HepG2 (cell line): Measurements from ENCODE around the gene PRELID2. TPM values are rescaled to one million over a fixed set of nuclear protein-coding genes. Genes with fewer than 3 reads are reported as not detected.

ENCODE experiments used
- ATAC-seq: fragments of 200-7000 bp; cut with Tn5 transposase; 3 replicates; pipeline ENCODE4 v1.9.1; 2020; ENCODE audit warnings: mild to moderate bottlenecking, moderate library complexity
- BruUV-seq: library from RNA; stranded (reverse); fragments of 400-500 nt; replicated peaks from 2 replicates; lab custom pipeline; 2021; lab: Mats Ljungman, UMichigan
- CTCF ChIA-PET: fragments of 300-600 bp; formaldehyde crosslinking; extraction: SDS; loops from one replicate; lab custom pipeline; 2021; ENCODE audit warnings: low total read pairs, inconsistent platforms, low intra/inter-chr PET ratio; lab: Yijun Ruan, JAX
- POLR2A ChIA-PET: fragments of 350-600 bp; sonication (Branson Sonifier 250); formaldehyde crosslinking; loops from one replicate; lab custom pipeline; 2020; ENCODE audit warnings: antibody characterized with exemption, inconsistent platforms; lab: Yijun Ruan, JAX
- DNase-seq: peaks from one replicate; pipeline ENCODE4 v3.0.0-alpha.2; 2015; ENCODE audit warnings: low spot score
- FAIRE-seq: peaks from 3 replicates; lab custom pipeline; 2011; peaks lifted over from hg19 to GRCh38; lab: Jason Lieb, UNC
- H2AFZ ChIP-seq: one replicate; pipeline ENCODE4 v1.6.1; 2011; ENCODE audit warnings: low read length, inconsistent platforms
- H3K27ac ChIP-seq: fragments of 300-600 bp; 3 replicates; pipeline ENCODE4 v1.8.0; 2011; ENCODE audit warnings: mixed run types, mild to moderate bottlenecking, mixed read lengths, low read length, inconsistent platforms; ENCODE audit not compliant: insufficient read depth; ENCODE audit errors: extremely low read length
- H3K27me3 ChIP-seq, 2 experiments: fragments of 200-600 bp in 1 of 2; 2 replicates in 1 of 2; 3 replicates in 1 of 2; pipeline versions ENCODE4 v1.6.0 to v1.8.0; 2011; ENCODE audit warnings: low read length in 2 of 2, mild to moderate bottlenecking in 2 of 2, moderate library complexity in 2 of 2, inconsistent platforms in 1 of 2; ENCODE audit not compliant: insufficient read depth in 2 of 2, control insufficient read depth in 1 of 2
- H3K36me3 ChIP-seq, 2 experiments: fragments of 200-600 bp in 1 of 2; replicated peaks in 1 of 2; 2 replicates in 1 of 2; 3 replicates in 1 of 2; pipeline versions ENCODE4 v1.5.1 to v1.8.0; 2011; ENCODE audit warnings: low read length in 2 of 2, inconsistent platforms in 1 of 2; ENCODE audit not compliant: insufficient read depth in 2 of 2, control insufficient read depth in 1 of 2
- H3K4me1 ChIP-seq: 2 replicates; pipeline ENCODE4 v1.5.1; 2012; ENCODE audit warnings: low read length, inconsistent platforms; ENCODE audit not compliant: insufficient read depth
- H3K4me2 ChIP-seq: 2 replicates; pipeline ENCODE4 v1.6.0; 2011; ENCODE audit warnings: low read depth, low read length, inconsistent platforms
- H3K4me3 ChIP-seq, 3 experiments: fragments of 200-600 bp in 1 of 3; sonication (generic), shearing (Covaris generic) in 1 of 3; replicated peaks in 1 of 3; 2 replicates each; pipeline ENCODE4 v1.5.1; 2011 to 2016; ENCODE audit warnings: low read length in 3 of 3, inconsistent platforms in 2 of 3, low read depth in 2 of 3, mild to moderate bottlenecking in 2 of 3, control low read depth in 1 of 3, mixed read lengths in 1 of 3; ENCODE audit not compliant: insufficient read depth in 1 of 3
- H3K79me2 ChIP-seq: one replicate; pipeline ENCODE4 v1.6.1; 2011; ENCODE audit warnings: low read length, inconsistent platforms; ENCODE audit not compliant: insufficient read depth
- H3K9ac ChIP-seq: 2 replicates; pipeline ENCODE4 v1.6.0; 2011; ENCODE audit warnings: mild to moderate bottlenecking, low read depth, low read length, inconsistent platforms; ENCODE audit not compliant: insufficient read depth
- H3K9me3 ChIP-seq: 2 replicates; pipeline ENCODE4 v1.5.1; 2012; ENCODE audit warnings: mild to moderate bottlenecking, low read length
- H4K20me1 ChIP-seq: 2 replicates; pipeline ENCODE4 v1.6.0; 2011; ENCODE audit warnings: inconsistent platforms, mild to moderate bottlenecking, low read length, moderate library complexity; ENCODE audit not compliant: insufficient read depth
- CCDC6 ChIP-seq: sonication (generic); formaldehyde crosslinking; IDR thresholded peaks from 2 replicates; pipeline ENCODE4 v1.8.1; 2022; ENCODE audit warnings: mild to moderate bottlenecking, missing genetic modification reagents, moderate library complexity
- CREB1 ChIP-seq, 2 experiments: fragments of 450-650 bp in 1 of 2; IDR thresholded peaks; 2 replicates each; pipeline ENCODE4 v1.6.1; 2016 to 2017; ENCODE audit warnings: control low read depth in 1 of 2, mild to moderate bottlenecking in 1 of 2, missing compliant biosample characterization in 1 of 2, missing genetic modification characterization in 1 of 2
- ELF3 ChIP-seq: IDR thresholded peaks from 2 replicates; pipeline ENCODE4 v1.6.1; 2016; ENCODE audit warnings: missing genetic modification reagents, missing compliant biosample characterization
- PPARG ChIP-seq: conservative IDR thresholded peaks from 2 replicates; pipeline ENCODE4 v1.6.1; 2016; ENCODE audit warnings: missing biosample characterization, missing genetic modification reagents
- SMAD9 ChIP-seq: sonication (generic); formaldehyde crosslinking; IDR thresholded peaks from 2 replicates; pipeline ENCODE4 v1.5.1; 2020; ENCODE audit warnings: mild to moderate bottlenecking, missing genetic modification reagents
- SMC3 ChIP-seq: IDR thresholded peaks from 2 replicates; pipeline ENCODE4 v1.6.1; 2011; ENCODE audit warnings: low read length, improper control_type of control experiment
- SNAI1 ChIP-seq: sonication (generic); formaldehyde crosslinking; IDR thresholded peaks from 2 replicates; pipeline ENCODE4 v1.5.0; 2020; ENCODE audit warnings: mild to moderate bottlenecking, missing genetic modification reagents, borderline replicate concordance
- ZNF124 ChIP-seq: sonication (generic); formaldehyde crosslinking; IDR thresholded peaks from 2 replicates; pipeline ENCODE4 v1.4.0; 2020; ENCODE audit warnings: missing genetic modification reagents
- ZNF142 ChIP-seq: sonication (generic); formaldehyde crosslinking; IDR thresholded peaks from 2 replicates; pipeline ENCODE4 v1.4.0; 2020; ENCODE audit warnings: missing genetic modification reagents
- ZNF263 ChIP-seq: sonication (generic); formaldehyde crosslinking; IDR thresholded peaks from 2 replicates; pipeline ENCODE4 v1.4.0; 2020; ENCODE audit warnings: missing genetic modification reagents
- ZNF382 ChIP-seq: sonication (generic); formaldehyde crosslinking; IDR thresholded peaks from 2 replicates; pipeline ENCODE4 v1.5.0; 2020; ENCODE audit warnings: missing genetic modification reagents, mild to moderate bottlenecking, borderline replicate concordance
- ZNF574 ChIP-seq: sonication (generic); formaldehyde crosslinking; IDR thresholded peaks from 2 replicates; pipeline ENCODE4 v1.4.0; 2020; ENCODE audit warnings: missing genetic modification reagents
- ZNF605 ChIP-seq: sonication (generic); formaldehyde crosslinking; IDR thresholded peaks from 2 replicates; pipeline ENCODE4 v1.8.0; 2022; ENCODE audit warnings: mild to moderate bottlenecking, missing genetic modification reagents
- ZSCAN30 ChIP-seq: sonication (generic); formaldehyde crosslinking; IDR thresholded peaks from 2 replicates; pipeline ENCODE4 v1.5.0; 2020; ENCODE audit warnings: mild to moderate bottlenecking, missing genetic modification reagents
- ZSCAN31 ChIP-seq: sonication (generic); formaldehyde crosslinking; IDR thresholded peaks from 2 replicates; pipeline ENCODE4 v1.5.0; 2020; ENCODE audit warnings: low read depth, mild to moderate bottlenecking, missing genetic modification reagents
- WGBS: methylation state at CpG from one replicate; pipeline ENCODE4 v1.1.6; 2017; ENCODE audit warnings: low lambda C conversion rate; 5-methylcytosine and 5-hydroxymethylcytosine counted together
- in situ Hi-C: cut with HindIII; loops from 2 replicates; pipeline ENCODE4 v1.10.0; 2017; ENCODE audit warnings: low pct_unique_long_range_greater_than_20kb; ENCODE audit not compliant: extremely low pct_ligation_motif_present
- intact Hi-C: fragments of 100-400 bp; cut with micrococcal nuclease; formaldehyde crosslinking; loops from one replicate; pipeline ENCODE4 v1.10.0; 2022; ENCODE audit not compliant: unreplicated experiment
- polyA plus RNA-seq, 8 experiments: library from polyadenylated mRNA; depleted of rRNA in 3 of 8; stranded (reverse) in 7 of 8; unstranded in 1 of 8; fragments of >200 nt; fragmentation: Illumina TruSeq in 4 of 8; extraction: Trizol in 4 of 8; gene quantifications; 2 replicates each; pipeline versions ENCODE4 v1.2.1 to v1.2.3, GENCODE V29; 2011 to 2016; ENCODE audit warnings: low read depth in 4 of 8, missing spikeins in 1 of 8, mixed read lengths in 1 of 8; ENCODE audit not compliant: insufficient read depth in 1 of 8
- total RNA-seq, 5 experiments: library from RNA; depleted of rRNA; stranded (reverse); fragments of >200 nt; fragmentation: Illumina TruSeq; extraction: Trizol; gene quantifications; 2 replicates each; pipeline ENCODE4 v1.2.3, GENCODE V29; 2016; ENCODE audit warnings: low read depth in 1 of 5

Gene PRELID2
- total and polyA plus RNA-seq, 2 of the 13 experiments (the other 11 are each of a cell fraction or from before 2014, with no cell fraction given), result 10.0 to 22.9 TPM

GRCh38 chr5:145780982-145781381, 54.2 kb downstream of the PRELID2 start:
- DNase-seq (no peak), FAIRE-seq (no peak), ATAC-seq (no peak)
- Histone ChIP-seq H4K20me1 (no peaks in the 10 kb centered on the region), H3K27ac (no peak overlapping the region), H3K4me3 (no peak overlapping the region), H3K9ac (no peak overlapping the region), H3K9me3 (no peaks in the 10 kb centered on the region), H3K4me2 (no peak overlapping the region), H3K36me3 (0 out of 5 replicates have a peak, but pooled peaks cover 0 to 5% of the 10 kb centered on the region in 2 experiments), H3K4me1 (peaks cover 21% of the 10 kb centered on the region), H3K79me2 (no peaks in the 10 kb centered on the region), H2AFZ (no peak overlapping the region), H3K27me3 (no peaks in the 10 kb centered on the region)
- 100% methylated on average over 2 of the region's 2 CpGs for WGBS
- CTCF ChIA-PET, result no interaction called here
- in situ Hi-C loops (no loop called here), intact Hi-C loops (no loop called here)
- no TSS peak for BruUV-seq
- TF ChIP-seq ZNF382 (CRISPR knock-in tag), result no peak
- TF ChIP-seq ZSCAN30, result no peak
- TF ChIP-seq ELF3, result no peak
- no peak for TF ChIP-seq ZNF605 (CRISPR knock-in tag)
- TF ChIP-seq PPARG (CRISPR knock-in tag), result no peak
- no peak for TF ChIP-seq ZSCAN31 (CRISPR knock-in tag)
- no peak for TF ChIP-seq SNAI1
- no peak for TF ChIP-seq ZNF124 (CRISPR knock-in tag)
- TF ChIP-seq ZNF263, result no peak
- no peak for TF ChIP-seq SMC3
- no peak for TF ChIP-seq CREB1 (IDR thresholded peaks at IDR 0.05)
- no peak for TF ChIP-seq CREB1 (CRISPR knock-in tag; IDR thresholded peaks at IDR 0.05)
- no peak for TF ChIP-seq CCDC6
- TF ChIP-seq ZNF574 (CRISPR knock-in tag), result no peak
- TF ChIP-seq ZNF142, result no peak
- no peak for TF ChIP-seq SMAD9 (CRISPR knock-in tag)
- POLR2A ChIA-PET, result no interaction called here
